Glutamatergic neuron (in vitro differentiated cells): ENCODE measurements around the gene TMEM114. TPM values are rescaled to one million over a fixed set of nuclear protein-coding genes. Genes with fewer than 3 reads are reported as not detected.

Experiments used
- DNase-seq: peaks from one replicate; pipeline ENCODE4 v3.0.0; 2022
- H3K27ac Mint-ChIP-seq: one replicate; pipeline ENCODE4 v1.8.0; 2020; ENCODE audit warnings: mild to moderate bottlenecking, mixed read lengths, inconsistent platforms; ENCODE audit not compliant: unreplicated experiment
- H3K27me3 Mint-ChIP-seq: one replicate; pipeline ENCODE4 v1.8.0; 2020; ENCODE audit warnings: mild to moderate bottlenecking, moderate library complexity, mixed read lengths, inconsistent platforms; ENCODE audit not compliant: unreplicated experiment
- H3K36me3 Mint-ChIP-seq: one replicate; pipeline ENCODE4 v1.8.0; 2020; ENCODE audit warnings: mild to moderate bottlenecking, mixed read lengths, inconsistent platforms; ENCODE audit not compliant: unreplicated experiment
- H3K4me1 Mint-ChIP-seq: one replicate; pipeline ENCODE4 v1.8.0; 2020; ENCODE audit warnings: mild to moderate bottlenecking, low read depth, mixed read lengths, inconsistent platforms; ENCODE audit not compliant: unreplicated experiment
- H3K4me3 Mint-ChIP-seq: one replicate; pipeline ENCODE4 v1.8.0; 2020; ENCODE audit warnings: mild to moderate bottlenecking, mixed read lengths, inconsistent platforms; ENCODE audit not compliant: unreplicated experiment
- H3K9me3 Mint-ChIP-seq: one replicate; pipeline ENCODE4 v1.8.0; 2020; ENCODE audit warnings: mild to moderate bottlenecking, moderate library complexity, mixed read lengths, inconsistent platforms; ENCODE audit not compliant: unreplicated experiment
- CTCF ChIP-seq: fragments of 200-600 bp; sonication (generic); IDR thresholded peaks from one replicate; pipeline ENCODE4 v1.5.0; 2021; ENCODE audit not compliant: partially characterized antibody, unreplicated experiment
- total RNA-seq: library from RNA; stranded (reverse); fragmentation: NEBNext Ultra II Directional; extraction: Animal tissue kit (Norgen Biotek cat#: 25700); gene quantifications from one replicate; pipeline ENCODE4 v1.2.1, GENCODE V29; 2021; ENCODE audit not compliant: unreplicated experiment

The TMEM114 gene
- total RNA-seq, 1 donor from 2014 or later = not detected

DNA sequence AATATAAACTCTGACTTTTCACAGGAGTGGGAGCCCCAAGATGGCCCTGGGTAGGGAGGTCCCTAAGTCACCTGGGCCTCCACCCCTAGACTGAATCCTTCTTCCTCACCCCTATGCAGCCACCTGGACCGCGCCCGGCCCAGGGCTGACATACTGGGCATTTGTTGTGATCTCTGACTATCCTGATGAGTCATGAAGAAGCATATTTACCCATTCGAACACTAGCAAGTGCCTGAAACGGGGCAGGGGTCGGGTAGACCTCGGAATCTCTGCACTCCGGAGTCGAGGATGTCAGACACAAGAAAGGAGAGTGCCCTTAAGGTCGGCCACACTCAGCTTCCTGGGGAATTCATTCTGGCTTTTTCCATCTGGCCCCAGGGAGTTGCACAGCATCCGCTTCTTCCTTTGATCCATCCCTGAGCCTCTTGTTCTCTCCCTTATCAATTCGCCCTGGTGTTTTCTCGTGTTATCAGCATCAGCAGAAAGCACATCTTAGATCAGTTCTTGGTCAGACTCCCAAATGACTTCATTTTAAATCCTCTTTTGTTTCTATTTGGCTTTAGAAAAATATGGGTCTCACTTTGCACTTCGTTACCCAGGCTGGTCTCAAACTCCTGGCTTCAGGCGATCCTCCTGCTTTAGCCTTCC, 41.6 kb upstream of the TMEM114 start:
- Mint-ChIP-seq H3K9me3 (peaks cover 3% of the 10 kb centered on the region), H3K27ac (no peak overlapping the region), H3K4me1 (peaks cover under 1% of the 10 kb centered on the region), H3K36me3 (no peaks in the 10 kb centered on the region), H3K27me3 (no peaks in the 10 kb centered on the region), H3K4me3 (no peak overlapping the region)
- no peak for DNase-seq
- no peak for TF ChIP-seq CTCF

GRCh38 chr16:8631373-8631772, 41.1 kb upstream of the TMEM114 start:
- DNase-seq = no peak
- Mint-ChIP-seq H3K4me1 (peaks cover 2% of the 10 kb centered on the region), H3K9me3 (peaks cover 3% of the 10 kb centered on the region), H3K27ac (no peak overlapping the region), H3K27me3 (no peaks in the 10 kb centered on the region), H3K4me3 (no peak overlapping the region), H3K36me3 (no peaks in the 10 kb centered on the region)
- TF ChIP-seq CTCF = no peak

- peaks cover 3% of the 10 kb centered on the region for H3K9me3 Mint-ChIP-seq
- no peak for TF ChIP-seq CTCF
- H3K36me3 Mint-ChIP-seq = no peaks in the 10 kb centered on the region
Observed at GRCh38 chr16:8630255-8630953, 40.1 kb upstream of the TMEM114 start.

DNA sequence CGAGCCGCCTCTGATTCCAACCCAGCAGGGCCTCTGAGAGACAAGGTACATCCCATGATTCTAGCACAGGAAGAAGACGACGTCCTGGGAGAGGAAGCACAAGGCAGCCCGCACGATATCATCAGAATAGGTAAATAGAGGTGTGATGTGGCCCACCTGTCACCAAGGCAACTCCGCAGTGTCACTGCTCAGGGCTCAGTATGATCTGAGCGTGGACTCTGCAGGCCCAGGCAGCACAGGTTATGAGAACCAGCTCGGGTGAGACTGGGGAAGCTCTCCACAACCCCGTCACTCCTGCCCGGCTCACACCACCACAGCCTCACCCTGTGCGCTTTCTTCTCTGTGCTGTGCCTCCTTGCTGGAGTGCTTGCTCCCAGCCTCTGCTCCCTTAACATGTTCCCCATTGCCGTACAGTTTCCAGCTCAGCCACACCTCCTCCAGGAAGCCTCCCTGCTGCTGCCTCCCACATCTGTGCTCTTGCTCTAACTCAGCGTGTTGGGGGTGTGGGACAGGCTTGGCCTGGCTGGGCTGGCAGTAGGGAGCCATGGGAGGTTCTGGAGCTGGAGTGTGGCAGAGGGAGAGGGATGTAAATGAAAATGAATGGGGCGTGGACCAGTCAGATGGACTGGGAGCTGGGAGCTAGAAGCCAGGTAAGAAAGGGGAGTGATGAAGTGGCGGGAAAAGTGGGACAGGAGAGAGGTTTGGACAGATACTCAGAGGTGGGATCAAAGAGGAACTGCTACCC, 38.8 kb upstream of the TMEM114 start:
- H3K27me3 Mint-ChIP-seq = peaks cover 2% of the 10 kb centered on the region
- peaks cover 4% of the 10 kb centered on the region for H3K4me1 Mint-ChIP-seq
- H3K36me3 Mint-ChIP-seq = no peaks in the 10 kb centered on the region
- H3K27ac Mint-ChIP-seq = no peak overlapping the region
- no peak overlapping the region for H3K4me3 Mint-ChIP-seq
- H3K9me3 Mint-ChIP-seq = peaks cover 8% of the 10 kb centered on the region
- no peak for TF ChIP-seq CTCF
- DNase-seq = no peak

More at GRCh38 chr16:8630255-8630953, 40.1 kb upstream of the TMEM114 start:
- H3K4me3 Mint-ChIP-seq = no peak overlapping the region
- H3K27ac Mint-ChIP-seq = no peak overlapping the region
- H3K27me3 Mint-ChIP-seq = no peaks in the 10 kb centered on the region
- DNase-seq = no peak
- peaks cover 2% of the 10 kb centered on the region for H3K4me1 Mint-ChIP-seq

GRCh38 chr16:8627456-8627855, 37.1 kb upstream of the TMEM114 start:
- Mint-ChIP-seq H3K9me3 (peaks cover 8% of the 10 kb centered on the region), H3K36me3 (no peaks in the 10 kb centered on the region), H3K4me3 (no peak overlapping the region), H3K27me3 (peaks cover 2% of the 10 kb centered on the region), H3K27ac (no peak overlapping the region), H3K4me1 (peaks cover 6% of the 10 kb centered on the region)
- no peak for DNase-seq
- no peak for TF ChIP-seq CTCF
